ENCODE measurements around the gene ZNF780B.

- TF ChIP-seq POLR2A (IDR thresholded peaks at IDR 0.05; ENCODE audit: low read length) (no peak), GATA1 (IDR thresholded peaks at IDR 0.05; ENCODE audit: low read depth, low read length) (no peak)
Observed at GRCh38 chr19:40035996-40036395, 20.0 kb downstream of the ZNF780B start.

Data from erythroblast (primary cell).